Loucy (cell line): ENCODE data around the gene GRM3.

Source experiments
- EZH2phosphoT487 ChIP-seq: fragments of 200-600 bp; IDR thresholded peaks from 2 replicates; pipeline ENCODE4 v1.6.1; 2018; ENCODE audit warnings: antibody characterized with exemption, mild to moderate bottlenecking, moderate library complexity, borderline replicate concordance
- TF ChIP-seq, protein P1 (sequence below): fragments of 200-600 bp; sonication (generic); conservative IDR thresholded peaks from 2 replicates; pipeline ENCODE4 v1.5.1; 2014; ENCODE audit warnings: mild to moderate bottlenecking, antibody characterized with exemption, low read length

DNA sequence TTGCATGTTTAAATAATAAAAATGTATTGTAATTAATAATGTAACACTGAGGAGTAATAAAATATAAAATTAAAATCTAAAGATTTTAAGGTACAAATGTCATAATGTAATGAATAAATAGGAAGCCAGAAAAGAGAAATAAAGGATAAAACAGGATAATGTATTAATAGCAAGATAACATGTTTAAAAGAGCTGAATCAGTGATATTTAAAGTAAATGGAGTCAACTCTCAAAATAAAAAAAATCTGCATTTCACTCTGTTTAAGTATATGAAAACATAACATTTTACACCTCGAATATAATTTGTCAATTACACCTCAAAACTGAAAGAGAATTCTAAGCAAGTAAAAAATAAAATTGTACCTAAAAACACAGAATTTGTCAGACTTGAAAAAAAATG, 44.1 kb downstream of the GRM3 start:
- TF ChIP-seq, protein P1, sequence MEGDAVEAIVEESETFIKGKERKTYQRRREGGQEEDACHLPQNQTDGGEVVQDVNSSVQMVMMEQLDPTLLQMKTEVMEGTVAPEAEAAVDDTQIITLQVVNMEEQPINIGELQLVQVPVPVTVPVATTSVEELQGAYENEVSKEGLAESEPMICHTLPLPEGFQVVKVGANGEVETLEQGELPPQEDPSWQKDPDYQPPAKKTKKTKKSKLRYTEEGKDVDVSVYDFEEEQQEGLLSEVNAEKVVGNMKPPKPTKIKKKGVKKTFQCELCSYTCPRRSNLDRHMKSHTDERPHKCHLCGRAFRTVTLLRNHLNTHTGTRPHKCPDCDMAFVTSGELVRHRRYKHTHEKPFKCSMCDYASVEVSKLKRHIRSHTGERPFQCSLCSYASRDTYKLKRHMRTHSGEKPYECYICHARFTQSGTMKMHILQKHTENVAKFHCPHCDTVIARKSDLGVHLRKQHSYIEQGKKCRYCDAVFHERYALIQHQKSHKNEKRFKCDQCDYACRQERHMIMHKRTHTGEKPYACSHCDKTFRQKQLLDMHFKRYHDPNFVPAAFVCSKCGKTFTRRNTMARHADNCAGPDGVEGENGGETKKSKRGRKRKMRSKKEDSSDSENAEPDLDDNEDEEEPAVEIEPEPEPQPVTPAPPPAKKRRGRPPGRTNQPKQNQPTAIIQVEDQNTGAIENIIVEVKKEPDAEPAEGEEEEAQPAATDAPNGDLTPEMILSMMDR, result no peak
- TF ChIP-seq EZH2phosphoT487, result no peak
